Thyroid gland (tissue), 4 donors: Measurements from ENCODE around the gene MARCHF9.
"Not testable (repeated sequence)": the region's sequence is repeated elsewhere in the genome, so short reads cannot be mapped to it uniquely, and the experiment has no call there.

ENCODE experiments used
- CTCF ChIP-seq, 6 experiments: fragments of 200-600 bp in 3 of 6; fragments of 450-650 bp in 3 of 6; sonication (generic) in 3 of 6; IDR thresholded peaks; one replicate each; pipeline ENCODE4 v1.5.1; 2016 to 2019; ENCODE audit warnings: antibody characterized with exemption in 6 of 6, mild to moderate bottlenecking in 2 of 6, inconsistent platforms in 1 of 6, moderate library complexity in 1 of 6
- POLR2A ChIP-seq, 2 donors: fragments of 450-650 bp; IDR thresholded peaks; one replicate each; pipeline ENCODE4 v1.6.1; 2017; ENCODE audit warnings: antibody characterized with exemption in 2 of 2, mild to moderate bottlenecking in 2 of 2, moderate library complexity in 1 of 2

- TF ChIP-seq POLR2A, CTCF (IDR thresholded peaks at IDR 0.05): not testable (repeated sequence)
These were observed 19.7 kb downstream of the MARCHF9 start for GRCh38 chr12:57774634-57775033.
